ENCODE data around the gene KCNMA1.
"Not testable (repeated sequence)": the region's sequence is repeated elsewhere in the genome, so short reads cannot be mapped to it uniquely, and the experiment has no call there.

The KCNMA1 gene

GRCh38 chr10:77397103-77397502 is 240.5 kb downstream of the KCNMA1 start:
- H3K9ac ChIP-seq (ENCODE audit: low read depth in 1 of 2, low read length in 2 of 2): no peak overlapping the region
- no peaks in the 10 kb centered on the region for H3K36me3 ChIP-seq (ENCODE audit: control insufficient read depth in 2 of 2, insufficient read depth in 2 of 2, low read length in 2 of 2)
- H3K4me1 ChIP-seq (ENCODE audit: control insufficient read depth in 2 of 2, insufficient read depth in 2 of 2, low read length in 2 of 2): peaks cover 0 to 3% of the 10 kb centered on the region in 2 donors
- no peak overlapping the region for H3K4me3 ChIP-seq (ENCODE audit: low read length in 2 of 2)
- no peak overlapping the region for H3K27ac ChIP-seq (ENCODE audit: low read depth in 2 of 2, low read length in 2 of 2)
- H3K9me3 ChIP-seq (ENCODE audit: control insufficient read depth in 2 of 2, low read length in 2 of 2): no peaks in the 10 kb centered on the region
- H3K27me3 ChIP-seq (ENCODE audit: control insufficient read depth in 2 of 2, insufficient read depth in 2 of 2, low read length in 2 of 2): no peaks in the 10 kb centered on the region

- no peaks in the 10 kb centered on the region for H3K9me3 ChIP-seq (ENCODE audit: control insufficient read depth in 2 of 2, low read length in 2 of 2)
- H3K27me3 ChIP-seq (ENCODE audit: control insufficient read depth in 2 of 2, insufficient read depth in 2 of 2, low read length in 2 of 2): no peaks in the 10 kb centered on the region
- H3K36me3 ChIP-seq (ENCODE audit: control insufficient read depth in 2 of 2, insufficient read depth in 2 of 2, low read length in 2 of 2): no peaks in the 10 kb centered on the region
- H3K9ac ChIP-seq (ENCODE audit: low read depth in 1 of 2, low read length in 2 of 2): no peak overlapping the region
- no peak overlapping the region for H3K4me3 ChIP-seq (ENCODE audit: low read length in 2 of 2)
- peaks cover 0 to 3% of the 10 kb centered on the region in 2 donors for H3K4me1 ChIP-seq (ENCODE audit: control insufficient read depth in 2 of 2, insufficient read depth in 2 of 2, low read length in 2 of 2)
- H3K27ac ChIP-seq (ENCODE audit: low read depth in 2 of 2, low read length in 2 of 2): no peak overlapping the region
Observed at GRCh38 chr10:77396290-77396689, 241.3 kb downstream of the KCNMA1 start.

GRCh38 chr10:77393821-77394501 is 243.6 kb downstream of the KCNMA1 start:
- peaks cover 0 to 3% of the 10 kb centered on the region in 2 donors for H3K4me1 ChIP-seq (ENCODE audit: control insufficient read depth in 2 of 2, insufficient read depth in 2 of 2, low read length in 2 of 2)
- H3K27ac ChIP-seq (ENCODE audit: low read depth in 2 of 2, low read length in 2 of 2): no peak overlapping the region
- H3K27me3 ChIP-seq (ENCODE audit: control insufficient read depth in 2 of 2, insufficient read depth in 2 of 2, low read length in 2 of 2): no peaks in the 10 kb centered on the region
- no peaks in the 10 kb centered on the region for H3K36me3 ChIP-seq (ENCODE audit: control insufficient read depth in 2 of 2, insufficient read depth in 2 of 2, low read length in 2 of 2)
- no peak overlapping the region for H3K4me3 ChIP-seq (ENCODE audit: low read length in 2 of 2)
- H3K9ac ChIP-seq (ENCODE audit: low read depth in 1 of 2, low read length in 2 of 2): no peak overlapping the region
- no peaks in the 10 kb centered on the region for H3K9me3 ChIP-seq (ENCODE audit: control insufficient read depth in 2 of 2, low read length in 2 of 2)

GRCh38 chr10:77393411-77393810 is 244.2 kb downstream of the KCNMA1 start:
- H3K27me3 ChIP-seq (ENCODE audit: control insufficient read depth in 2 of 2, insufficient read depth in 2 of 2, low read length in 2 of 2): no peaks in the 10 kb centered on the region
- no peak overlapping the region for H3K9ac ChIP-seq (ENCODE audit: low read depth in 1 of 2, low read length in 2 of 2)
- no peak overlapping the region for H3K27ac ChIP-seq (ENCODE audit: low read depth in 2 of 2, low read length in 2 of 2)
- no peak overlapping the region for H3K4me3 ChIP-seq (ENCODE audit: low read length in 2 of 2)
- H3K36me3 ChIP-seq (ENCODE audit: control insufficient read depth in 2 of 2, insufficient read depth in 2 of 2, low read length in 2 of 2): no peaks in the 10 kb centered on the region
- peaks cover 0 to 3% of the 10 kb centered on the region in 2 donors for H3K4me1 ChIP-seq (ENCODE audit: control insufficient read depth in 2 of 2, insufficient read depth in 2 of 2, low read length in 2 of 2)
- no peaks in the 10 kb centered on the region for H3K9me3 ChIP-seq (ENCODE audit: control insufficient read depth in 2 of 2, low read length in 2 of 2)

- no peaks in the 10 kb centered on the region for H3K27me3 ChIP-seq (ENCODE audit: control insufficient read depth in 2 of 2, insufficient read depth in 2 of 2, low read length in 2 of 2)
- H3K9ac ChIP-seq (ENCODE audit: low read depth in 1 of 2, low read length in 2 of 2): no peak overlapping the region
- H3K27ac ChIP-seq (ENCODE audit: low read depth in 2 of 2, low read length in 2 of 2): no peak overlapping the region
- H3K4me3 ChIP-seq (ENCODE audit: low read length in 2 of 2): no peak overlapping the region
- H3K9me3 ChIP-seq (ENCODE audit: control insufficient read depth in 2 of 2, low read length in 2 of 2): no peaks in the 10 kb centered on the region
- no peaks in the 10 kb centered on the region for H3K36me3 ChIP-seq (ENCODE audit: control insufficient read depth in 2 of 2, insufficient read depth in 2 of 2, low read length in 2 of 2)
- peaks cover 0 to 3% of the 10 kb centered on the region in 2 donors for H3K4me1 ChIP-seq (ENCODE audit: control insufficient read depth in 2 of 2, insufficient read depth in 2 of 2, low read length in 2 of 2)
Observed at GRCh38 chr10:77392851-77393250, 244.8 kb downstream of the KCNMA1 start.

- H3K27me3 ChIP-seq (ENCODE audit: control insufficient read depth in 2 of 2, insufficient read depth in 2 of 2, low read length in 2 of 2): no peaks in the 10 kb centered on the region
- no peak overlapping the region for H3K4me3 ChIP-seq (ENCODE audit: low read length in 2 of 2)
- no peak overlapping the region for H3K9ac ChIP-seq (ENCODE audit: low read depth in 1 of 2, low read length in 2 of 2)
- no peaks in the 10 kb centered on the region for H3K9me3 ChIP-seq (ENCODE audit: control insufficient read depth in 2 of 2, low read length in 2 of 2)
- peaks cover 0 to 3% of the 10 kb centered on the region in 2 donors for H3K4me1 ChIP-seq (ENCODE audit: control insufficient read depth in 2 of 2, insufficient read depth in 2 of 2, low read length in 2 of 2)
- no peak overlapping the region for H3K27ac ChIP-seq (ENCODE audit: low read depth in 2 of 2, low read length in 2 of 2)
- no peaks in the 10 kb centered on the region for H3K36me3 ChIP-seq (ENCODE audit: control insufficient read depth in 2 of 2, insufficient read depth in 2 of 2, low read length in 2 of 2)
Observed at GRCh38 chr10:77392236-77392721, 245.3 kb downstream of the KCNMA1 start.

GRCh38 chr10:77391605-77392235 is 245.9 kb downstream of the KCNMA1 start:
- Histone ChIP-seq H3K27me3 (ENCODE audit: control insufficient read depth in 2 of 2, insufficient read depth in 2 of 2, low read length in 2 of 2) (no peaks in the 10 kb centered on the region), H3K9ac (ENCODE audit: low read depth in 1 of 2, low read length in 2 of 2) (no peak overlapping the region), H3K36me3 (ENCODE audit: control insufficient read depth in 2 of 2, insufficient read depth in 2 of 2, low read length in 2 of 2) (no peaks in the 10 kb centered on the region), H3K9me3 (ENCODE audit: control insufficient read depth in 2 of 2, low read length in 2 of 2) (no peaks in the 10 kb centered on the region), H3K4me1 (ENCODE audit: control insufficient read depth in 2 of 2, insufficient read depth in 2 of 2, low read length in 2 of 2) (peaks cover 0 to 3% of the 10 kb centered on the region in 2 donors), H3K27ac (ENCODE audit: low read depth in 2 of 2, low read length in 2 of 2) (no peak overlapping the region), H3K4me3 (ENCODE audit: low read length in 2 of 2) (no peak overlapping the region)

- H3K4me3 ChIP-seq (ENCODE audit: low read length in 2 of 2): no peak overlapping the region
- no peaks in the 10 kb centered on the region for H3K36me3 ChIP-seq (ENCODE audit: control insufficient read depth in 2 of 2, insufficient read depth in 2 of 2, low read length in 2 of 2)
- H3K9me3 ChIP-seq (ENCODE audit: control insufficient read depth in 2 of 2, low read length in 2 of 2): no peaks in the 10 kb centered on the region
- H3K27me3 ChIP-seq (ENCODE audit: control insufficient read depth in 2 of 2, insufficient read depth in 2 of 2, low read length in 2 of 2): no peaks in the 10 kb centered on the region
- no peak overlapping the region for H3K27ac ChIP-seq (ENCODE audit: low read depth in 2 of 2, low read length in 2 of 2)
- H3K4me1 ChIP-seq (ENCODE audit: control insufficient read depth in 2 of 2, insufficient read depth in 2 of 2, low read length in 2 of 2): peaks cover 0 to 3% of the 10 kb centered on the region in 2 donors
- no peak overlapping the region for H3K9ac ChIP-seq (ENCODE audit: low read depth in 1 of 2, low read length in 2 of 2)
Observed at GRCh38 chr10:77390481-77390891, 247.1 kb downstream of the KCNMA1 start.

GRCh38 chr10:77388571-77389100 is 249.0 kb downstream of the KCNMA1 start:
- Histone ChIP-seq H3K27me3 (ENCODE audit: control insufficient read depth in 2 of 2, insufficient read depth in 2 of 2, low read length in 2 of 2) (no peaks in the 10 kb centered on the region), H3K4me1 (ENCODE audit: control insufficient read depth in 2 of 2, insufficient read depth in 2 of 2, low read length in 2 of 2) (peaks cover 0 to under 1% of the 10 kb centered on the region in 2 donors), H3K27ac (ENCODE audit: low read depth in 2 of 2, low read length in 2 of 2) (no peak overlapping the region), H3K9ac (ENCODE audit: low read depth in 1 of 2, low read length in 2 of 2) (no peak overlapping the region), H3K4me3 (ENCODE audit: low read length in 2 of 2) (no peak overlapping the region), H3K36me3 (ENCODE audit: control insufficient read depth in 2 of 2, insufficient read depth in 2 of 2, low read length in 2 of 2) (no peaks in the 10 kb centered on the region), H3K9me3 (ENCODE audit: control insufficient read depth in 2 of 2, low read length in 2 of 2) (no peaks in the 10 kb centered on the region)

- not testable (repeated sequence) for H3K9me3 ChIP-seq (ENCODE audit: control insufficient read depth in 2 of 2, low read length in 2 of 2); H3K27me3 ChIP-seq (ENCODE audit: control insufficient read depth in 2 of 2, insufficient read depth in 2 of 2, low read length in 2 of 2); H3K4me3 ChIP-seq (ENCODE audit: low read length in 2 of 2); H3K27ac ChIP-seq (ENCODE audit: low read depth in 2 of 2, low read length in 2 of 2); H3K4me1 ChIP-seq (ENCODE audit: control insufficient read depth in 2 of 2, insufficient read depth in 2 of 2, low read length in 2 of 2); H3K9ac ChIP-seq (ENCODE audit: low read depth in 1 of 2, low read length in 2 of 2); H3K36me3 ChIP-seq (ENCODE audit: control insufficient read depth in 2 of 2, insufficient read depth in 2 of 2, low read length in 2 of 2)
Observed at GRCh38 chr10:77387701-77388100, 249.9 kb downstream of the KCNMA1 start.
